GM21717 (cell line): ENCODE measurements around the gene MAGI2.

Source experiments
- ATAC-seq: cut with Tn5 transposase; IDR thresholded peaks from one replicate; pipeline ENCODE4 v1.9.1; 2021; ENCODE audit warnings: mild to moderate bottlenecking, moderate library complexity; ENCODE audit not compliant: unreplicated experiment

MAGI2 gene

GRCh38 chr7:78134256-78134655 is 1319.2 kb downstream of the MAGI2 start:
- ATAC-seq, result no peak

- ATAC-seq, result no peak
Measured at GRCh38 chr7:78130446-78131215, 1322.8 kb downstream of the MAGI2 start.

- no peak for ATAC-seq
Measured at GRCh38 chr7:78129865-78130264, 1323.6 kb downstream of the MAGI2 start.

- ATAC-seq, result no peak
Measured at GRCh38 chr7:78127009-78127408, 1326.5 kb downstream of the MAGI2 start.

GRCh38 chr7:78125884-78126283 is 1327.6 kb downstream of the MAGI2 start:
- ATAC-seq, result no peak

- ATAC-seq, result no peak
Measured at GRCh38 chr7:78124216-78124615, 1329.3 kb downstream of the MAGI2 start.

GRCh38 chr7:78121888-78122287 is 1331.6 kb downstream of the MAGI2 start:
- ATAC-seq, result no peak

- ATAC-seq, result no peak
Measured at GRCh38 chr7:78118470-78118869, 1335.0 kb downstream of the MAGI2 start.

GRCh38 chr7:78115876-78116275 is 1337.6 kb downstream of the MAGI2 start:
- ATAC-seq, result no peak

- no peak for ATAC-seq
Measured at GRCh38 chr7:78114993-78115392, 1338.5 kb downstream of the MAGI2 start.

GRCh38 chr7:78112488-78112887 is 1341.0 kb downstream of the MAGI2 start:
- ATAC-seq, result no peak

GRCh38 chr7:78111386-78111785 is 1342.1 kb downstream of the MAGI2 start:
- ATAC-seq, result no peak

- no peak for ATAC-seq
Measured at GRCh38 chr7:78103475-78103874, 1350.0 kb downstream of the MAGI2 start.

GRCh38 chr7:78101076-78101475 is 1352.4 kb downstream of the MAGI2 start:
- ATAC-seq, result no peak

- no peak for ATAC-seq
Measured at GRCh38 chr7:78099715-78100394, 1353.6 kb downstream of the MAGI2 start.

- ATAC-seq, result no peak
Measured at GRCh38 chr7:78095549-78095948, 1357.9 kb downstream of the MAGI2 start.

- no peak for ATAC-seq
Measured at GRCh38 chr7:78092331-78092730, 1361.1 kb downstream of the MAGI2 start.

GRCh38 chr7:78090616-78091015 is 1362.9 kb downstream of the MAGI2 start:
- ATAC-seq, result no peak

GRCh38 chr7:78083476-78084120 is 1369.9 kb downstream of the MAGI2 start:
- ATAC-seq, result no peak

GRCh38 chr7:78082556-78082955 is 1370.9 kb downstream of the MAGI2 start:
- ATAC-seq, result no peak

GRCh38 chr7:78081888-78082287 is 1371.6 kb downstream of the MAGI2 start:
- ATAC-seq, result no peak

GRCh38 chr7:78081344-78081743 is 1372.1 kb downstream of the MAGI2 start:
- ATAC-seq, result no peak
